Fibroblast of the aortic adventitia (primary cell): ENCODE measurements around the gene DNAH7. TPM values are rescaled to one million over a fixed set of nuclear protein-coding genes. Genes with fewer than 3 reads are reported as not detected.

Experiments
- DNase-seq: peaks from one replicate; pipeline ENCODE4 v3.0.0-alpha.2; 2010; ENCODE audit warnings: low read depth
- H3K4me3 ChIP-seq: 2 replicates; pipeline ENCODE4 v1.5.1; 2011; ENCODE audit warnings: low read depth, mild to moderate bottlenecking, control low read depth, low read length, moderate library complexity
- total RNA-seq: library from RNA; depleted of rRNA; stranded (reverse); fragments of >200 nt; gene quantifications from 2 replicates; pipeline ENCODE4 v1.2.3, GENCODE V29; 2012; ENCODE audit warnings: low replicate concordance
- TF ChIP-seq, protein P1 (sequence below): IDR thresholded peaks from 2 replicates; pipeline ENCODE4 v1.5.1; 2011; ENCODE audit warnings: mild to moderate bottlenecking, low read length, control low read depth, inconsistent platforms; ENCODE audit not compliant: insufficient read depth

DNAH7 gene
- total RNA-seq, 1 donor = 2.6 TPM

DNA sequence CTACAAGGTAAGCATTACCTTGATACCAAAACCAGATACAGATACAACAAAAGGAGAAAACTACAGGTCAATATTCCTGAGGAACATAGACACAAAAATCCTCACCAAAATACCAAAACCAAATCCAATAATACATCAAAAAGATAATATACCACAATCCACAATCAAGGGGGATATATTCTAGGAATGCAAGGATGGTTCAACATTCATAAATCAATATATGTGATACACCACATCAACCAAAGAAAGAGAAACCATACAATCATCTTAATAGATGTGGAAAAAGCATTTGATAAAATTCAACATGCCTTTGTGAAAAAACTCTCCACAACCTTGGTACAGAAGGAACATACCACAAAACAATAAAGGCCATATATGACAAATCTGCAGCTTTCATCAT, 28.4 kb downstream of the DNAH7 start:
- DNase-seq = no peak
- H3K4me3 ChIP-seq = no peak overlapping the region
- TF ChIP-seq, protein P1, sequence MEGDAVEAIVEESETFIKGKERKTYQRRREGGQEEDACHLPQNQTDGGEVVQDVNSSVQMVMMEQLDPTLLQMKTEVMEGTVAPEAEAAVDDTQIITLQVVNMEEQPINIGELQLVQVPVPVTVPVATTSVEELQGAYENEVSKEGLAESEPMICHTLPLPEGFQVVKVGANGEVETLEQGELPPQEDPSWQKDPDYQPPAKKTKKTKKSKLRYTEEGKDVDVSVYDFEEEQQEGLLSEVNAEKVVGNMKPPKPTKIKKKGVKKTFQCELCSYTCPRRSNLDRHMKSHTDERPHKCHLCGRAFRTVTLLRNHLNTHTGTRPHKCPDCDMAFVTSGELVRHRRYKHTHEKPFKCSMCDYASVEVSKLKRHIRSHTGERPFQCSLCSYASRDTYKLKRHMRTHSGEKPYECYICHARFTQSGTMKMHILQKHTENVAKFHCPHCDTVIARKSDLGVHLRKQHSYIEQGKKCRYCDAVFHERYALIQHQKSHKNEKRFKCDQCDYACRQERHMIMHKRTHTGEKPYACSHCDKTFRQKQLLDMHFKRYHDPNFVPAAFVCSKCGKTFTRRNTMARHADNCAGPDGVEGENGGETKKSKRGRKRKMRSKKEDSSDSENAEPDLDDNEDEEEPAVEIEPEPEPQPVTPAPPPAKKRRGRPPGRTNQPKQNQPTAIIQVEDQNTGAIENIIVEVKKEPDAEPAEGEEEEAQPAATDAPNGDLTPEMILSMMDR = no peak

DNA sequence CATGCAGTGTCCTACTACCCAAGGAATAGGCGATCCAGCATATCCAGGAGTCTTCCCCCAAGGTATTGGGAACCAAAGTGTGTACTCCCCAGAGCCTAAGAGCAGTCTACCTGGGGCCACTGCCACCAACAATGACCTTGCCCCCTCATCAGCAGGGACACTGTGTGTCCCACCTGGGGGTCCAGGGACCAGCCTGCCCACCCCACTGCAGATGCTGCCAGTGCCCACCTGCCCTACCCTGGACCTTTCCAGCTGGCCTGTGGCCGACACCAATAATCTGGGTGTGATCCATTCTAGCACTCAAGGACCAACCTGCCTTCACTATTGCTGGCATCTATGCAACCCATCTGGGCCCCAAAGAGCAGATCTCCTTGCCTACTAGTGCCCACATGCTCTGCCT, 32.2 kb downstream of the DNAH7 start:
- TF ChIP-seq, protein P1 = no peak
- no peak for DNase-seq
- H3K4me3 ChIP-seq = no peak overlapping the region

DNA sequence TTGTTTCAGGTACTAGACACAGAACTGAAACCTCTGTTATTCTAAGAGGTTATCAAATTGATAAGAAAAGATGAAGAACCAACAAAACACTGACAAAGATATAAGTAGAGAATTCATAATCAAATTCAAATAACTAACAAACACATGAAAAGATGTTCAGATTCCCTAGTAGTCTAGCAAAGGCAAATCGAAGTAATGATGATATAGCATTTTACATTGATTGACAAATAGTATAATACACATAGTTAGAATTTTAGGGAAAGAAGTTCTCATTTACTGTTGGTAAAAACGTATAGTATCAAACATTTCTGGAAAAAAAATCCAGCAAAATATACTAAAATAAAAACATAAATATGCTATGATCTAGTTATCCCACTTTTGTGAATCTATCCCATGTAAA, 50.6 kb downstream of the DNAH7 start:
- H3K4me3 ChIP-seq = no peak overlapping the region
- TF ChIP-seq, protein P1 = no peak
- DNase-seq = no peak

DNA sequence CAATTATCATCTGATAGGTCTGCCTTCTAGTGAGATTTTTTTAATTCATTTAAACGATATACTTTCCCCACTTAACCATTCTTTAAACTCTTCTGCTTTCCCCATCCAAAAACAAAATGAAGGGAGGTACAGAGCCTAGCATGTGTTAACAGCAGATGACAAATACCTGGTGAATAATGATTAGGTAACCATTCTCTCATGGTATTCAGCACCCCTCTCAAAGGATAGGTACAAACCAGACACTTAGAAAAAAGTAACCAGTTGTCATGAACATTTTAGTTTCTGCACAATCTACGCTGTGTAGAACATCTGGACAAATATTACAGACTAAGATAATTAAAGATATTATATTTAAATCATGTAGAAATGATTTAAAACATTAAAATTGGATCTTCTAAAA, 56.3 kb downstream of the DNAH7 start:
- TF ChIP-seq, protein P1 = no peak
- no peak for DNase-seq
- H3K4me3 ChIP-seq = no peak overlapping the region

DNA sequence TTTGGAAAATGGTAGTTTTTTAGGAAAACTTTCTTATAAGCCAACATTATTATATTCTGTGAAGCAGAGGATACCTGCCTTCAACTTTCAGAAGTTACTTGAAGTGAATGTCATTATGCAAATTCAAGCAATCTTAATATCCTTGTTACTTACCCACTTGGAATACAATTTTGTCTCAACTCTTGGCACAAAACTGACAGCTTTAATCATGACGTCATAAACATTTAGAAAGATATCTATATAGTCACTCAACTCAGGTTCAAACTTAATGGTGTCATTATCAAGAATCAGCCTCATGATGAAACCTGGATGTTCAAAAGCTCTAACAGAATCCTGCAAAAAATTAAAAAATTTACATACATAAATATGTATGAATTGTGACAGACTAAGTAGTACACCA, 68.1 kb downstream of the DNAH7 start:
- no peak overlapping the region for H3K4me3 ChIP-seq
- no peak for DNase-seq
- TF ChIP-seq, protein P1 = no peak

DNA sequence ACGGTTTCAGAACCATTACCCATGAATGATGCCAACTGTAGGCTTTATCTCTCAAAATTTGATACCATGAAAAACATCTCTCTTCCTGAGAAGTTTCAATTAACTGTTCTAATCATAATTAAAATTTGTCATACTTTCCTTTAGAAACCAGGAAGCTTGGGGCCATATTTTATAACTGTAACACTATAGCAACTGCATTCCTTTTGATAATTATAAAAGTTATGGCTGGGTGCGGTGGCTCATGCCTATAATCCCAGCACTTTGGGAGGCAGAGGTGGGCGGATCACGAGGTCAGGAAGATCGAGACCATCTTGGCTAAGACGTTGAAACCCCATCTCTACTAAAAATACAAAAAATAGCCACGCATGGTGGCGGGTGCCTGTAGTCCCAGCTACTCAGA, 70.6 kb downstream of the DNAH7 start:
- H3K4me3 ChIP-seq = no peak overlapping the region
- DNase-seq = no peak
- TF ChIP-seq, protein P1 = no peak

DNA sequence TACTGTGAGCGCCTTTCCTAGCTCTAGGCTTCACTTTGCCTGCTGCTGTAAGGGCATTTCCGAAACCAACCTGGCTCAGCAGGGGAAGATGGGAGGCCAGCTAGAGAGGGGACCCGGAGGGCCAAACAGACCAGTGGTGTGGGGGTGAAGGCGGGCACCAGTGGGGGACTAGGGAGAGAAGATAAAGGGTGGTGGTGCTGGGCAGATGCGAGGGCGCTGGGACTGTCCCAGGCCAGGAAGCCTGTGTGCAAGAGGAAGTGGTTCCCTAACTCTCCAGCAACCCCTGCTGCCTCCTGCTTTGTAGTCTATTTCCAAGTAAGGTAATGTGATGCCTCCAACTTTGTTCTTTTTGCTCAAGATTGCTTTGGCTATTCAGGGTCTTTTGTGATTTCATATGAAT, 73.1 kb downstream of the DNAH7 start:
- no peak overlapping the region for H3K4me3 ChIP-seq
- no peak for DNase-seq
- TF ChIP-seq, protein P1 = no peak
